ENCODE data around the gene COA1.

GRCh38 chr7:43689115-43689514, 40.2 kb downstream of the COA1 start:
- TF ChIP-seq CTCF (IDR thresholded peaks at IDR 0.05) (no peak), POLR2A (IDR thresholded peaks at IDR 0.05) (no peak)

All from lower leg skin (tissue), 3 donors.